DMS 273 treated with DMSO at 0.1 percent for 48 hours (cell line): ENCODE measurements around the gene RAET1L.
"Not testable (repeated sequence)": the region's sequence is repeated elsewhere in the genome, so short reads cannot be mapped to it uniquely, and the experiment has no call there.

Source experiments
- DNase-seq: peaks from one replicate; lab custom pipeline; 2025; lab: John Stamatoyannopoulos, UW

The RAET1L gene

DNA sequence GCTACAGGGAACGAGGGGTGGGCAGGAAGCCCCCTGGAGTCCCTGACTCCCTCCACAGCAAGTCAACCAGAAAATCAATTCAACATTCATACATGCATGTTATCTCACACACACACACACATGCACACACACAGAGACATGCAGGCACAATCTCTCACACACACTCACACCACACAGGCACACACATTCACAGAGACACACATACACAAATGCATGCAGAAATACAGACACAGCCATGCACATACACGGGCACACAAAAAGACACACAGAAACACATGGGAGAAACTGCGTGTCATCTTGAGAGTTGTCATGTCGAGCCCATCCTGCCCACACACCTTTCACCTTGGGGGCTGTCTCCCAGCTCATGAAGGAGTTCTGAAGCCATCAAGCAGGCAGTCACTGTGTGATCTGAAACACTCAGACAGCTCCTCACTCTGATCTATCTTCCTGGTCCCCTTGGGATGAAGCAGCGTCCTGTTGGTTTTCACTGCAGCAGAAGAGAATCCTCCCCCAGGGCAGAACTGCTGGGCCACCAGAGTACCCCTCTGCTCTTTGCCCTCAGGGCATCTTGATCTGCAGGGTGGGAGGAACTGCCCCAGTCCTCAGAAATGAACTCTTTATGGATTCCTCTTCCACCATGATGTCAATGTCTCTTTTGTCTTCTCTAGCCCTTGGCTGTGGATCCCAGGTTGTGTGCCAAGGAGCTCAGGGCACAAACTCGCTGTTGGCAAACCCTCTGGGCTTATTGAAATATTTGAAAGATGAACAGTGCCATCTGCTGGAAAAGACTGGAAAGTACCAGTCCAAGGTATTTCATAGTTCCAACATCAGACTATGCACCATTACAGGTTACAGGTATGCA is 8.8 kb downstream of the RAET1L start:
- DNase-seq: peak; percentile 21

DNA sequence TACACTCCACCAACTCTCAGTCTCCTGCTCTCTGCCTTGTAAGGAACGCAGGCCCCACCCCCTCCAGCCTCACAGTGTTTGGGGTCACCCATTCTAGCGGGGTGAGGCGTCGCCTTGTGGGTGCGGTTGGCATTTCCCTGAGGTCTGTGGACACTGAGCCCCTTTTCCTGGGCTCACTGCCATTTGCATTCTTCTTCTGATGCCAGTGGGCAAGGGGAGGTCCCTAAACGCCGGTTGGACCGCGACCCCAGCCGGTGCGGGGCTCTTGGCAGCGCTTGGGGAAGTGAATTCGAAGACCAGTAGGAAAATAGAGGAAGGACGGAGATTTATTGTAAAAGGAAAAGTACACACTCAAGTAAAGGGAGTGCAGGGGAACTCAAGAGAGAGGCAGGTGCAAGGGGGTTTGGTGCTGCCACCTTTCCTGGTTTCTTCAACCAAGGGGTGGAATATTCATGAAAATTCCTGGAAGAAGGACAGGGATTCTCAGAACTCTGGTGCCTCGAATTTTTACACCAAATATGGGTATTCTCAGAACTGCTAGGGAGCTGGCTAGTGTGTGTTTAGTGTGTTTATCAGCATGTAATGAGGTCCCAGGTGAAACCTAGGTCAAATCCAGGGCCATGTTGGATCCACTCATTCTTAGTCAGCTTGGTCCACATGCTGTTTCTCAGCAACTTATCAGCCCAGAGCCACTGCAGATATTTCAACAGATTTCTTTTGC is 9.9 kb downstream of the RAET1L start:
- DNase-seq: not testable (repeated sequence)

GRCh38 chr6:150014623-150015280 is 10.6 kb downstream of the RAET1L start:
- DNase-seq: not testable (repeated sequence)

GRCh38 chr6:150013785-150014622 is 11.3 kb downstream of the RAET1L start:
- not testable (repeated sequence) for DNase-seq

DNA sequence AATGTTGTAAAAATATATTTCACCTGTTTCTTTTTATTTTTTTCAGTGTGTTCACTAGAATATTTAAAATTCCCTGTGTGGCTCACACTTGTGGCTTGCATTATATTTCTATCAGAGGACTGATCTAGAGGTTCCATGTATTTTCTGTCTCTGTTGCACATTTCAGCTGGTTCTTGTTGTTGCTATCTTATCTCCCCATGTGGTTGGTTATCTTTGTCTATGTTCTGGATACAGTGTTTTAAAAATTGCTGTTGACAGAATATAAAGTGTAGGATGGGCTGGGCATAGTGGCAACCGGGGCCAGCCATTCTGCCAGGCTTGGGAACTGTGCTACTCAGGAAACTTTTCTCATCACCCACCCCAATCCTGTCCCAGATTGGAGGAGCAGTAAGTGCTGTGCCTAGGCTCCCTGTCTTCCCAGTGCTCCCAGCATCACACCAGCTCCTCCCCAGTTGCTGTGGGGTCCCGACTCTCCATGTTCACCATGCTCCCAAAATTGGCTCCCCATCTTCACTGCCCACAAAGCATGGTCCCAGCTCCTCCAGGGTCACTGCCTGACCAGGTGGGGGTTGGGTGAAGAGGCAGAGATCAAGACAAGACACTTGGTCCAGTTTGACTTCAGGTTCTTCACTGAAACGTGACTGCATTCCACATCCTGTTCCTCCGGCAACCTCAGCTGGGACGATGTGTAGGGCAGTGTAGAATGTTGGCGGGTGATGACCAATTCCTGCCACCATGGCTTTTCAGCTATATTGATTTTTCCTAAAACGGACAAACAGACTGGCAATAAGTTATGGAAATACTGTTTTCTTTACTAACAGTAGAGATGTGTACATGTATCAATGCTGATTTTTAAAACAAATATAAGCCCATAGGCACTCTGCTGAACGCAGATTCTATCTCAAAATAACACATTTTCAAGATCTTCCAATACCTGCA is 12.2 kb downstream of the RAET1L start:
- not testable (repeated sequence) for DNase-seq

DNA sequence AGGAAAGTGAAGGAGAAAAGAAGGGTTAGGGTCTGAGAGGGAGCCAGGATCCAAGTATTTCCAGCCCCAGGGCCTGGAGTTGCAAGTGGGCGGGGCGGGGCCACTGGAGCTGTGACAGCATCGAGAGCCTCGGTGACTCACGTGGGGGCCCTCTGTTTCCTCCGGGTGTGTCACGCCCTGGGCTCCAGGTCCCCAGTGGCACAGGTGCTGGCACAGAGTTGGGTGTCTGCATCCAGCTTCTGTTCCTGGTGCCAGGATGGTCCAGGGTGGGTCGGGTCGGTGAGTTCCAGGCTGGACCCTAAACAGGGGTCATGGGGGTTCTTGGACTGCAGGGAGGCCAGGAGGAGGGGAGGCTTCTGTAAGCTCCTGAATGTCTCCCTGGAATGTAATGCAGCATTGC is 16.7 kb downstream of the RAET1L start:
- no peak for DNase-seq

DNA sequence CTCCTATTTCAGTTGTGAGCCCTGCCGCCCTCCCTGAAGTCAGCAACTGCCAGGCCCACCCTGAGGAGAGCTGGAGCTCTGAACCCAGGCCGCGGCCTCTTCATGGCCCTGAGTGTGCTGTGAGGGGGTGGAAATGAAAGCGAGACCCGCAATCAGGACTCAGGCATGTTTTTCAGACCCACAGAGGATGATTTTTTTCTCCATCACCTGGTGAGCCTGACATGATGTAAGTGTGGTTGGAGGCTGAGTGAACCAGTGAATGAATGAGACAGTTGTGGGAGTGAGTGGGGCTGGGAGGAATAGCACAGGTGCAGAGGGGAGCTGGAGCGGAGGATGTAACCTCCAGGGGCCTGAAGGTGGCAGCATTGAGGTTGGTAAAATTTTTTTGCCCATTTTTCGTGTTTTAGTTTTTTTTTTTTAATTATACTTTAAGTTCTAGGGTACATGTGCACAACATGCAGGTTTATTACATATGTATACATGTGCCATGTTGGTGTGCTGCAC is 18.3 kb downstream of the RAET1L start:
- no peak for DNase-seq

- no peak for DNase-seq
These were observed 19.3 kb downstream of the RAET1L start for GRCh38 chr6:150005761-150006651.

- peak; percentile 70 for DNase-seq
These were observed 20.3 kb downstream of the RAET1L start for GRCh38 chr6:150004783-150005717.

DNA sequence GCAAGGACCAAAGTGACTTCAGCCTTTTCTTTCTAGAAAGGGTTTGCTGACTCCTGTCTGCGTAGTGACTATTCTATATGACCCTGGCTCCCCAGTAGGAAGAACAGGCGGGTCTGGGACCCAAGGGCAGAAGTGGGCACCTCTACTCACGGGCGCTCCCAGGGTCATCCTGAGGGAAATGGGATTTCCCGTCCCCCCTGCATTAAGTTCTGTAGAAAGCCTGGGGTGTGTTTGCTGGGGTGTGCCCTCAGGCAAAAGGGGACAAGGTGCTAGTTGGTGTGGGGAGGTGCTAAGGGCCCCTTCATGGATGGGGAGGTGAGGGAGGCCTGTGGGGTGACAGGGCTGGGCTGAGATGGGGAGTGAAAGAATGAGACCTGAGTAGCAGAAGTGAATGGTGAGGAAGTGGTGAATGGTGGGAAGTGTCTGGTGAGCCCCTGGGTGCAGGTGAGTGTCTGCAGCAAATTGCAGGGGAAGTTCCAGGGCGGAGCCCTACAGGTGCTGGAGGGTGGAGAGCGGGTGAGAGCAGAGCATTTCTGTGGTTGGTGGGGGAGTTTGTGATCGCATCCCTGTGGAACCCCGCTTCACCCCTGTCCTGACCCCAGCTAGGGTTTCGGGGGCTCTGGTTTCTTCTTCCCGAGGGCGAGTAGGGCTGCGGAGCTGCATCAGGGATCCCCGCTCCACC is 21.1 kb downstream of the RAET1L start:
- DNase-seq: no peak

GRCh38 chr6:150003599-150003998 is 21.7 kb downstream of the RAET1L start:
- not testable (repeated sequence) for DNase-seq

- no peak for DNase-seq
These were observed 22.6 kb downstream of the RAET1L start for GRCh38 chr6:150002710-150003109.

DNA sequence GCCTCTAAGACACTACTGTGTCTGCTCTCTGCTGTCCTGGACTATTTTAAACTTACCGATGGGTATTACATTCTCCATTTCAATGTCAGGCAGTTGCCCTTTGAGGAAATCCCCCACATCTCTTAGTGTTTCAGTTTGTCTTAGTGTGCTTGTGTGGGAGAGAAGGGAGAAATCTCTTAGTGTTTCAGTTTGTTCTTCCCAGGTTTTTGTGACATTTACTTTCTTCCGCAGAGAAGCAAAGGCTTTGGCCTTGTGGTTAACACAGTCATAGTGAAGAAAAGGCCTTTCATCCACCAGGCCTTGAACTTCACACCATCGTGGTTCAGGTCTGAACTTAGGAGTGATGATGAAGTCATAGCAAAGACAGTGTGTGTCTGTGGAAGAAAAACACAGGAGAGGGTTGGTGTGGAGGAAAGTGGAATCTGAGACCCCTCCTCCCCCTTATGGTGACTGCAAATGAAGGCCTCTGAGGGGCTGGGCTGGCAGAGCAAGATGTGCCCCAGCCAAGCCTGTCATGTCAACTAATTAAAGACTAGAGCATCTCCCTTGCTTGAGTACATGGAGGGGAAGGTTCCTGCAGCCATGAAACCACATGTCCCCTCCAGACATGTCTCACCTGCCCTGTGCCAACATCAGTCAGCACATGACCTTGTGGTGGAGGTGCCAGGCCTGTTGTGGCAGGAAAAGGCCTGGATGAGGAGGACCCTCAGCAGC is 23.9 kb downstream of the RAET1L start:
- DNase-seq: no peak

GRCh38 chr6:149999636-150000035 is 25.7 kb downstream of the RAET1L start:
- no peak for DNase-seq

- no peak for DNase-seq
These were observed 29.4 kb downstream of the RAET1L start for GRCh38 chr6:149995971-149996370.

GRCh38 chr6:149995235-149995750 is 30.0 kb downstream of the RAET1L start:
- no peak for DNase-seq

DNA sequence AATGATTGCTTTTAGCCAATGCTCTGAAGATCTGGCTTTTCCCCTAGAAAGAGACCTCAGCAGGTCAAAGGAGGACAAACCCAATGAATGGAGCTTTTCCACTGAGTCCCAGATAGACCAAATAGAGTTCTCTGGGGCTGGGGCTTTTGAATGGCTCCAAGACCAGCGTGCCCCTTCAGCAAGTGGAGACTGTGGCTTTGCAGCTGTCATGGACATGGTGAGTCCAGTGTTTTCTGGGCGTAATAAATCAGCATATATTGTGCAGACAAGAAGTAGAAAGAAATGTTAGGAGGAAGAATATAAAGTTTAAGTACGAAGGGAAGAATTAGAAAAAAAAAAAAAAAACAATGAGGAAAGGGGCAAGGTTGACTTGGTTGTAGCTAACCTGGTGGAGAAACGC is 33.5 kb downstream of the RAET1L start:
- DNase-seq: no peak
